VCaP (cell line): Measurements from ENCODE around the gene BCKDHB.

Source experiments
- H3K27ac ChIP-seq: fragments of 450-650 bp; 2 replicates; pipeline ENCODE4 v1.5.1; 2017
- TF ChIP-seq, protein P1 (sequence below): fragments of 450-650 bp; conservative IDR thresholded peaks from 2 replicates; pipeline ENCODE4 v1.5.1; 2017; ENCODE audit warnings: mild to moderate bottlenecking, moderate library complexity

Gene BCKDHB

DNA sequence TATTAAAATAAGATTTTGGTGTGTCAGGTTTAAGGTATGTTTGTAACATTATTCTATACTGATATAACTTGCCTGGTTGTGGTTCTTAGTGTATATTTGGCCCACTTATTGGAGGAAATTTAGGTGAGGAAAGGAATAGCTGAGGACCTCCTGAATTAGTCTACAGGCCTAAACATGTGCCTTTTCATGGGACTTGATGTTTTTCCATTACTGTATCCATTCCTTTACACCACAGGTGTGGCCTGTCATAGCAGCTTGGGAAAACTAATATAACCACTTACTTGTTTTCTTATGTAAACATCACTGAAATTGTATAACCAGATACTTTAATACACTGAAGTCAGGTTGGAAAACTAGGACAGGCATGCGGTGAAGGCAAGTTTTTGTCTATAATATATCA lies 27.6 kb downstream of the BCKDHB start:
- H3K27ac ChIP-seq: no peak overlapping the region
- TF ChIP-seq, protein P1, sequence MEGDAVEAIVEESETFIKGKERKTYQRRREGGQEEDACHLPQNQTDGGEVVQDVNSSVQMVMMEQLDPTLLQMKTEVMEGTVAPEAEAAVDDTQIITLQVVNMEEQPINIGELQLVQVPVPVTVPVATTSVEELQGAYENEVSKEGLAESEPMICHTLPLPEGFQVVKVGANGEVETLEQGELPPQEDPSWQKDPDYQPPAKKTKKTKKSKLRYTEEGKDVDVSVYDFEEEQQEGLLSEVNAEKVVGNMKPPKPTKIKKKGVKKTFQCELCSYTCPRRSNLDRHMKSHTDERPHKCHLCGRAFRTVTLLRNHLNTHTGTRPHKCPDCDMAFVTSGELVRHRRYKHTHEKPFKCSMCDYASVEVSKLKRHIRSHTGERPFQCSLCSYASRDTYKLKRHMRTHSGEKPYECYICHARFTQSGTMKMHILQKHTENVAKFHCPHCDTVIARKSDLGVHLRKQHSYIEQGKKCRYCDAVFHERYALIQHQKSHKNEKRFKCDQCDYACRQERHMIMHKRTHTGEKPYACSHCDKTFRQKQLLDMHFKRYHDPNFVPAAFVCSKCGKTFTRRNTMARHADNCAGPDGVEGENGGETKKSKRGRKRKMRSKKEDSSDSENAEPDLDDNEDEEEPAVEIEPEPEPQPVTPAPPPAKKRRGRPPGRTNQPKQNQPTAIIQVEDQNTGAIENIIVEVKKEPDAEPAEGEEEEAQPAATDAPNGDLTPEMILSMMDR: no peak

DNA sequence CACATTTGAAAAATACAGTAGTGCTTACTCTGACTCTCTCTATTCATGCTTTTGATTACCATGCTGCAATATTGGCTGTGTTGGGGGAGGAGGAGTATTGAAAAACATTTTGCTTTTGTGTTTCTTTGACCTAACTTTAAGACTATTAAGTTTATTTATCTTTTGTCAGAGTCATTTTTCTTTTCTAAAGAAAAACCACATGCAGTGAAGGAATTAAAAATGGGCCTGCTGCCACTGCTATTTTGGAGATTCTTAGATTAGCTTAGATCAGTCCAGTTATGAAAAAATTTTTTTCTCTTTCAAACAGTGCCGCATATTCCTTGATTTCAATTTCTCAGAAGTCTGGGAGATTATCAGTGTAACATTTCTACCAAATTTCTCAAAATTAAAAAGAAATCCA lies 36.1 kb downstream of the BCKDHB start:
- H3K27ac ChIP-seq: no peak overlapping the region
- TF ChIP-seq, protein P1: no peak

DNA sequence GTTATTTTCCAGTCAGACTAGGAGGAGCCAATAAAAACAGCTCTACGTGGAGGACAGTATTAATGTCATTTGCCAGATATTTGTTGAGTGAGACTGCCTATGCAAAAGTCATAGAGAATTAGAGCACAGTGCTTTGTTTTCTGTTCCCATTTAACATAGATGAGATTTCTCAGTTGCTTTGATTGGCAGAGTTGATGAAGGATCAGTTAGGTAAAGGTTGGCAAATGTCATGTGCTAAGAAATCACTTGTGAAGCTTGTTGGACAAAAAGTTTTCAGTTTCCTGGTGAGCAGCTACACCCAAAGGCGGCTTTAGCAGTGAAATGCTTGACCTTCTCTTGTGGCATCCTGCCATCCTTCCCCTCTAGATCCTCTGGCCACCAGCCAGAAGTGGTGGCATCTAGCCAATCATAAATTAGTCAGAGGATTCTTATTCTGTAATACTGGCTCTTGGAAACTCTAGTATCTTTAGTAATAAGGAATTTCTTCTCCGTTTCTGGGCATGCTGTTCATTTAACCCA lies 37.0 kb downstream of the BCKDHB start:
- H3K27ac ChIP-seq: no peak overlapping the region
- TF ChIP-seq, protein P1: no peak

DNA sequence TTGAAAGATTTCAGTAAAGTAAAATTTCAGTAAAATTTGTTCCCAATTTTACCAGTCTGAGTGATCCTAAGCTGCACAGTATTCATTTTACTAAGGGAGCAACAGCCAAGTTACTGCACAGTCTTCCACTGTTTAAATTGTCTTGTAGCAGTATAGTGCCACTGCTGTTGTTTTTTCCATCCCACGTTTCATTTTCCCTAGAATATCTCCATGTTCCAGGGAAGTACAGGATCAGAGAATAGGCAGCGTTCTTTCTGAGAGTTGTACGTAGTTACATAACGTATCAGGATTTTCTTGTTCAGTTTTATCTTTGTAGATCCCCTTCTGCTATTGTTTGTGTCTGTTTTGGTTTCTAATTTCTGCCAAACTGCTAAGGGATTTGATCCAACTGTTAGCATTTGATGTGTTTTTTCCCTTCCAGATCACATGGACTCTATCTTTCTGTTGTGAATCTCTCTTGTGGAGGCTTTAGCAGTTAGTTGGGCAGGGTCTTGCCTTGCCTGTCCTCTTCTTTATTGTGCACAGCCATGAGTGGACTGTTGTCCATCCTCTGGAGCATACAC lies 38.4 kb downstream of the BCKDHB start:
- no peak overlapping the region for H3K27ac ChIP-seq
- TF ChIP-seq, protein P1: no peak

DNA sequence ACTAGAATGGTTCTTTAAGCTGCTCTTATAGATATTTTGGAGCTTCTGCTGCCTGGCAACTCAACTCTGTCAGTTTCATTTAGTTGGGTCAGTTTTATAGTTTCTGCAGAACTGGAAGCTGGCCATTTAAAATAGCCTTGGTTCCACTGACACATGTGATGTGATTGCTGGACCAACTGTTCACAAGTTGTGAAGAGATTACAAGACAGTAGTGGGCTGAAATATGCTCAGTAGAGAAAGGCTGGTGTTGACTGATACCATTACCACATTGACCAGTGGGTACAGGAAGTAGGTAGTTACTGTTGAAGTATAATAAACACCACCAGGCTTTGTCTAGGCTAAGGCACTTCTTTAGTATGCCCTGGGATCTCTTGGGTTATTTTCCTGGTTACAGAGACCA lies 39.0 kb downstream of the BCKDHB start:
- no peak overlapping the region for H3K27ac ChIP-seq
- TF ChIP-seq, protein P1: no peak

DNA sequence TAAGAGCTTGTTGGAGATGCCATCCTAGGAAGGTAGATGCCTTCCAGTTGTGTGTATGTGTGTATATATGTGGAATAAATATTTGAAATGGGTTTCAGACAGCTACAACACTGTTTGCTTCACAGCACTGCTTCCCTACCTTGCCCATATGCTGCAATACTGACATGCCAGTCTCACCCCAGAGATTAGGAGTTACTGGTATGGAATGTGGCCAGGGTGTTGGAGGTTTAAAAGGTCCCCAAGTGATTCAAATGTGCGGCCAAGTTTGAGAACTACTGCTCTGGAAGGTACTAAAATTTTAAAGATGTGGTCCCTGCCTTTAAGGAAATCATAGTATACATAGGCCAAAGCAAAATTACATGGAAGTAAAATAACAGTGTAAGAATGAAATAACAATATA lies 39.5 kb downstream of the BCKDHB start:
- no peak overlapping the region for H3K27ac ChIP-seq
- TF ChIP-seq, protein P1: no peak

DNA sequence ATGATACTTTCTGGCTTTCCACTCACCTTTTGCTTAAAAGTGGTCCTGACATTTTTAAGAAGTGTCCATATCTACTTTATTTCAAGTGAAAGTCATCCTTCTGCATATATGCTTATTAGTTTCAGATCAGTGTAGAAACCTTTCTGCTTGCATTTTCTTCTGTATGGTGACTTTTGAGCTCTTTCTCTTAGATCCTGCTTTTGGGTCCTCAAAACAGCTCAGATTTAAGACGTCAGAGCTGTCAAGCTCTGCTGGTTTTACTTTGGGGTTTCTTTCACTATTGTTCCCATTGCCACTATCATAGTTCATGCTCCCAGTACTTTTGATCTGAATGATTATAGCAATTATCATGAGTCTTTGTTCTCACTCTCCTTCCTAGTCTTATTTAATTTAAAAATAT lies 41.7 kb downstream of the BCKDHB start:
- no peak overlapping the region for H3K27ac ChIP-seq
- TF ChIP-seq, protein P1: no peak
